H1 (cell line): Measurements from ENCODE around the gene EPB41L4B. TPM values are rescaled to one million over a fixed set of nuclear protein-coding genes. Genes with fewer than 3 reads are reported as not detected.

Experiments used
- CTCF ChIA-PET: fragments of 300-600 bp; sonication (Branson Sonifier 250); formaldehyde crosslinking; loops from one replicate; lab custom pipeline; 2021; ENCODE audit not compliant: partially characterized antibody; lab: Charles Lee
- POLR2A ChIA-PET: fragments of 300-600 bp; sonication (Branson Sonifier 250); formaldehyde crosslinking; loops from one replicate; lab custom pipeline; 2021; ENCODE audit warnings: inconsistent platforms; ENCODE audit not compliant: partially characterized antibody; lab: Charles Lee
- DNase-seq, 2 experiments: peaks; one replicate each; pipeline versions ENCODE4 v3.0.0 to v3.0.0-alpha.2; 2010 to 2022; ENCODE audit warnings: low spot score in 2 of 2, low read depth in 1 of 2, mixed read lengths in 1 of 2
- FAIRE-seq: peaks from 2 replicates; lab custom pipeline; 2011; peaks lifted over from hg19 to GRCh38; lab: Jason Lieb, UNC
- H2AFZ ChIP-seq: 2 replicates; pipeline ENCODE4 v1.8.1; 2012; ENCODE audit warnings: low read length, inconsistent platforms
- H2AK5ac ChIP-seq: 2 replicates; pipeline ENCODE4 v1.6.1; 2013; ENCODE audit warnings: low read depth, low read length
- H2BK120ac ChIP-seq: replicated peaks from 2 replicates; pipeline ENCODE3; 2013; ENCODE audit warnings: low read depth, low read length, inconsistent platforms
- H2BK12ac ChIP-seq: 2 replicates; pipeline ENCODE4 v1.6.1; 2013; ENCODE audit warnings: low read depth, low read length
- H2BK15ac ChIP-seq: 2 replicates; pipeline ENCODE4 v1.6.1; 2013; ENCODE audit warnings: low read length
- H2BK20ac ChIP-seq: 2 replicates; pipeline ENCODE4 v1.6.1; 2013; ENCODE audit warnings: low read length
- H2BK5ac ChIP-seq: 2 replicates; pipeline ENCODE4 v1.6.1; 2013; ENCODE audit warnings: low read depth, low read length
- H3K14ac ChIP-seq: 2 replicates; pipeline ENCODE4 v1.6.1; 2013; ENCODE audit warnings: inconsistent platforms; ENCODE audit not compliant: insufficient read length
- H3K18ac ChIP-seq: 2 replicates; pipeline ENCODE4 v1.6.1; 2013; ENCODE audit warnings: low read length; ENCODE audit errors: extremely low read depth
- H3K23ac ChIP-seq: 2 replicates; pipeline ENCODE4 v1.6.1; 2013; ENCODE audit warnings: inconsistent platforms; ENCODE audit not compliant: insufficient read length
- H3K23me2 ChIP-seq: 2 replicates; pipeline ENCODE4 v1.6.1; 2013; ENCODE audit warnings: low read depth, low read length
- H3K27ac ChIP-seq: 2 replicates; pipeline ENCODE4 v1.6.1; 2011; ENCODE audit warnings: low read depth, low read length, inconsistent platforms
- H3K27me3 ChIP-seq, 4 experiments: replicated peaks in 1 of 4; 1 replicate in 1 of 4; 2 replicates in 3 of 4; pipeline versions ENCODE4 v1.6.1 to v1.8.1; 2011 to 2013; ENCODE audit warnings: low read length in 3 of 4, mild to moderate bottlenecking in 3 of 4, inconsistent platforms in 2 of 4, mixed read lengths in 2 of 4, moderate library complexity in 1 of 4; ENCODE audit not compliant: control insufficient read depth in 3 of 4, insufficient read depth in 3 of 4; ENCODE audit errors: extremely low read depth in 1 of 4
- H3K36me3 ChIP-seq, 4 experiments: 2 replicates each; pipeline versions ENCODE4 v1.6.1 to v1.8.1; 2011 to 2013; ENCODE audit warnings: mild to moderate bottlenecking in 4 of 4, low read length in 3 of 4, moderate library complexity in 2 of 4, control low read depth in 1 of 4, inconsistent platforms in 1 of 4; ENCODE audit not compliant: insufficient read depth in 4 of 4, control insufficient read depth in 2 of 4
- H3K4ac ChIP-seq: replicated peaks from 2 replicates; pipeline ENCODE3; 2013; ENCODE audit warnings: low read length, low read depth, mixed read lengths, inconsistent platforms; ENCODE audit not compliant: insufficient read length
- H3K4me1 ChIP-seq, 4 experiments: replicated peaks in 1 of 4; 1 replicate in 1 of 4; 2 replicates in 3 of 4; pipeline versions ENCODE4 v1.6.1 to v1.8.1; 2011 to 2013; ENCODE audit warnings: low read length in 3 of 4, inconsistent platforms in 2 of 4, mixed read lengths in 1 of 4; ENCODE audit not compliant: insufficient read depth in 4 of 4, control insufficient read depth in 3 of 4
- H3K4me2 ChIP-seq, 2 experiments: 2 replicates each; pipeline versions ENCODE4 v1.6.1 to v1.8.1; 2011 to 2013; ENCODE audit warnings: low read depth in 2 of 2, low read length in 2 of 2, control low read depth in 1 of 2, inconsistent platforms in 1 of 2, mild to moderate bottlenecking in 1 of 2; ENCODE audit not compliant: insufficient read depth in 1 of 2
- H3K4me3 ChIP-seq, 4 experiments: fragments of 200-600, 300-600 bp in 1 of 4; sonication (generic), shearing (Covaris generic), sonication (Bioruptor Twin) in 1 of 4; 2 replicates each; pipeline versions ENCODE4 v1.5.1 to v1.8.1; 2011 to 2016; ENCODE audit warnings: low read length in 4 of 4, low read depth in 3 of 4, control low read depth in 2 of 4, inconsistent platforms in 2 of 4, mild to moderate bottlenecking in 2 of 4, mixed read lengths in 1 of 4, moderate library complexity in 1 of 4; ENCODE audit not compliant: insufficient read depth in 2 of 4; ENCODE audit errors: extremely low read depth in 1 of 4
- H3K56ac ChIP-seq: replicated peaks from 2 replicates; pipeline ENCODE3; 2013; ENCODE audit warnings: low read depth, mild to moderate bottlenecking, mixed read lengths, low read length, inconsistent platforms; ENCODE audit not compliant: insufficient read length
- H3K79me1 ChIP-seq: 2 replicates; pipeline ENCODE4 v1.6.1; 2013; ENCODE audit warnings: low read depth, low read length, control low read depth
- H3K79me2 ChIP-seq, 2 experiments: 2 replicates each; pipeline versions ENCODE4 v1.6.1 to v1.8.1; 2012 to 2013; ENCODE audit warnings: low read length in 2 of 2, mild to moderate bottlenecking in 2 of 2, inconsistent platforms in 1 of 2; ENCODE audit not compliant: insufficient read depth in 2 of 2, control insufficient read depth in 1 of 2
- H3K9ac ChIP-seq, 4 experiments: replicated peaks in 1 of 4; 1 replicate in 1 of 4; 2 replicates in 3 of 4; pipeline versions ENCODE4 v1.6.1 to v1.8.1; 2011 to 2013; ENCODE audit warnings: low read depth in 3 of 4, low read length in 3 of 4, control low read depth in 2 of 4, mild to moderate bottlenecking in 2 of 4, moderate library complexity in 2 of 4, inconsistent platforms in 1 of 4; ENCODE audit errors: extremely low read depth in 1 of 4
- H3K9me3 ChIP-seq, 2 experiments: 2 replicates each; pipeline versions ENCODE4 v1.6.1 to v1.8.1; 2012 to 2013; ENCODE audit warnings: mild to moderate bottlenecking in 2 of 2, moderate library complexity in 2 of 2, control low read depth in 1 of 2, inconsistent platforms in 1 of 2, low read depth in 1 of 2, low read length in 1 of 2, mixed read lengths in 1 of 2; ENCODE audit not compliant: insufficient read depth in 2 of 2
- H4K20me1 ChIP-seq, 2 experiments: replicated peaks in 1 of 2; 2 replicates each; pipeline versions ENCODE3 to v1.8.1; 2011 to 2013; ENCODE audit warnings: inconsistent platforms in 2 of 2, low read length in 2 of 2, mild to moderate bottlenecking in 1 of 2; ENCODE audit not compliant: insufficient read depth in 2 of 2, control insufficient read depth in 1 of 2
- H4K5ac ChIP-seq: 2 replicates; pipeline ENCODE4 v1.6.1; 2013; ENCODE audit warnings: low read length, low read depth, mixed read lengths, inconsistent platforms; ENCODE audit not compliant: insufficient read length
- H4K8ac ChIP-seq: 2 replicates; pipeline ENCODE4 v1.8.0; 2013; ENCODE audit warnings: mild to moderate bottlenecking, moderate library complexity, low read length, inconsistent platforms; ENCODE audit not compliant: insufficient read depth; ENCODE audit errors: extremely low read depth
- H4K91ac ChIP-seq: replicated peaks from 2 replicates; pipeline ENCODE3; 2013; ENCODE audit warnings: low read length, mixed read lengths, inconsistent platforms; ENCODE audit not compliant: insufficient read length
- EP300 ChIP-seq, 2 experiments: IDR thresholded peaks; 1 replicate in 1 of 2; 2 replicates in 1 of 2; pipeline ENCODE4 v1.6.1; 2011 to 2012; ENCODE audit warnings: low read depth in 2 of 2, low read length in 2 of 2, mild to moderate bottlenecking in 2 of 2, borderline replicate concordance in 1 of 2, inconsistent platforms in 1 of 2, moderate library complexity in 1 of 2
- EZH2 ChIP-seq: fragments of 200-600 bp; sonication (generic); IDR thresholded peaks from 2 replicates; pipeline ENCODE4 v1.7.1; 2012; ENCODE audit warnings: low read depth, mild to moderate bottlenecking, moderate library complexity, low read length, inconsistent platforms; ENCODE audit not compliant: severe bottlenecking
- JUND ChIP-seq: IDR thresholded peaks from 2 replicates; pipeline ENCODE4 v1.6.1; 2011; ENCODE audit warnings: mild to moderate bottlenecking, improper control_type of control experiment, low read length
- KDM4A ChIP-seq: IDR thresholded peaks from one replicate; pipeline ENCODE4 v1.7.1; 2012; ENCODE audit warnings: low read depth, mild to moderate bottlenecking, moderate library complexity, low read length, inconsistent platforms; ENCODE audit not compliant: severe bottlenecking
- MAFK ChIP-seq: IDR thresholded peaks from 2 replicates; pipeline ENCODE4 v1.6.1; 2012; ENCODE audit warnings: low read depth, mild to moderate bottlenecking, improper control_type of control experiment, low read length
- MAX ChIP-seq: IDR thresholded peaks from 2 replicates; pipeline ENCODE4 v1.6.1; 2012; ENCODE audit warnings: inconsistent platforms
- SIRT6 ChIP-seq: IDR thresholded peaks from one replicate; pipeline ENCODE4 v1.7.1; 2012; ENCODE audit warnings: low read length, inconsistent platforms
- SP4 ChIP-seq: IDR thresholded peaks from 2 replicates; pipeline ENCODE4 v1.6.1; 2012; ENCODE audit warnings: low read length, inconsistent platforms
- SUZ12 ChIP-seq: fragments of 200-600 bp; sonication (generic); IDR thresholded peaks from 2 replicates; pipeline ENCODE4 v1.6.1; 2012; ENCODE audit warnings: mild to moderate bottlenecking, inconsistent platforms, low read length, moderate library complexity, mixed read lengths
- TAF1 ChIP-seq: IDR thresholded peaks from 2 replicates; pipeline ENCODE4 v1.6.1; 2011; ENCODE audit warnings: mild to moderate bottlenecking, low read depth, low read length
- YY1 ChIP-seq: IDR thresholded peaks from 2 replicates; pipeline ENCODE4 v1.6.1; 2011; ENCODE audit warnings: low read depth, mild to moderate bottlenecking, low read length
- WGBS, 2 experiments: shearing (Covaris generic) in 1 of 2; methylation state at CpG; one replicate each; pipeline versions ENCODE4 v1.1.6 to v1.1.7; 2013 to 2015; ENCODE audit warnings: low lambda C conversion rate in 2 of 2, mixed read lengths in 2 of 2, inconsistent platforms in 1 of 2, low coverage in 1 of 2, missing lambda C conversion rate in 1 of 2; ENCODE audit not compliant: insufficient replicate concordance in 2 of 2, insufficient coverage in 1 of 2, insufficient read length in 1 of 2; ENCODE audit errors: extremely low coverage in 1 of 2, missing lambda C conversion rate in 1 of 2; 5-methylcytosine and 5-hydroxymethylcytosine counted together
- polyA plus RNA-seq, 7 experiments: library from polyadenylated mRNA; depleted of rRNA in 3 of 7; stranded (reverse) in 5 of 7; unstranded in 2 of 7; fragments of >200 nt in 5 of 7; fragments of 200-250 nt in 2 of 7; gene quantifications; 1 replicate in 5 of 7; 2 replicates in 1 of 7; 4 replicates in 1 of 7; pipeline versions ENCODE4 v1.2.1 to v1.2.3, GENCODE V29; 2011 to 2013; ENCODE audit warnings: missing spikeins in 2 of 7, mixed read lengths in 2 of 7
- total RNA-seq: library from RNA; stranded (reverse); fragmentation: NEBNext Ultra II Directional; extraction: Animal tissue kit (Norgen Biotek cat#: 25700); gene quantifications from 2 replicates; pipeline ENCODE4 v1.2.1, GENCODE V29; 2021

Gene EPB41L4B
- total and polyA plus RNA-seq, 2 of the 8 experiments (the other 6 are each of a cell fraction or from before 2014, with no cell fraction given): 11.9 to 25.0 TPM

DNA sequence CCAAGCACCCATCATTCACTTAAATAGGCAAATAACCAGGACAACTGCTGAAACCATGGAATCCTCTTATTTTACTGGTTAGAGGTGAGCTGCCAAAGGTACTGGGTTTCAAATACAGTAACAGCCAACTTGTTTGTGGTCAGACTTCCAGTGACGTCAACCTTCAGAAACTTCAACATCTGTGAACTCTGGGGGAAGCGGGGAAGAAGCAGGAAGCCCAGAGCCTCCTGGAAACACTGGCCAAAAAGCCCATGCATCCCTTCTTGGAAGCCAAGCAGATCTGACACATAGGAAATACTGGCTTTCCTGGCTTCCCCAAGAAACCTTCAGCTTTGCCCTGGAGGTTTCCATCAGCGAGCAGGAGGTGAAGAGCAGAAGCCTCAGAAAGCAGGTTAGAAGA lies 148.9 kb downstream of the EPB41L4B start:
- no peaks in the 10 kb centered on the region for H4K20me1 ChIP-seq
- no peak overlapping the region for H3K4ac ChIP-seq
- peaks cover 3% of the 10 kb centered on the region; the same call in 1 of the 2 replicates for H3K23me2 ChIP-seq
- H3K4me2 ChIP-seq: no peak overlapping the region
- H4K8ac ChIP-seq: no peak overlapping the region
- H3K4me1 ChIP-seq: no peaks in the 10 kb centered on the region
- FAIRE-seq: no peak
- 95% methylated on average over 3 of the region's 3 CpGs; no CpG with 5 or more reads in 1 of the 2 experiments for WGBS, 2 experiments
- no peaks in the 10 kb centered on the region for H3K9me3 ChIP-seq
- H2BK20ac ChIP-seq: no peak overlapping the region
- no peak overlapping the region for H2AFZ ChIP-seq
- H3K27ac ChIP-seq: no peak overlapping the region
- H3K79me2 ChIP-seq: no peaks in the 10 kb centered on the region
- H3K14ac ChIP-seq: no peak overlapping the region
- H3K4me3 ChIP-seq: no peak overlapping the region
- no peak overlapping the region for H4K5ac ChIP-seq
- no peaks in the 10 kb centered on the region for H3K79me1 ChIP-seq
- H3K18ac ChIP-seq: no peak overlapping the region
- H4K91ac ChIP-seq: no peak overlapping the region
- H3K27me3 ChIP-seq: peaks cover 4 to 10% (median 10%) of the 10 kb centered on the region in 4 experiments
- H3K23ac ChIP-seq: no peak overlapping the region
- CTCF ChIA-PET: interaction anchor here (1.1 to 4.6 kb wide), 2 partner anchors 9 to 12 kb away, joined by 4 to 21 read pairs; no protein-coding TSS in a partner anchor
- no peak overlapping the region for H3K56ac ChIP-seq
- H3K9ac ChIP-seq: no peak overlapping the region
- no peak overlapping the region for H2AK5ac ChIP-seq
- H2BK15ac ChIP-seq: no peak overlapping the region
- POLR2A ChIA-PET: no interaction called here
- no peak overlapping the region for H2BK120ac ChIP-seq
- H2BK12ac ChIP-seq: no peak overlapping the region
- H2BK5ac ChIP-seq: no peak overlapping the region
- no peaks in the 10 kb centered on the region for H3K36me3 ChIP-seq
- DNase-seq: no peak
- TF ChIP-seq MAFK: no peak
- no peak for TF ChIP-seq SP4
- no peak for TF ChIP-seq SUZ12
- no peak for TF ChIP-seq TAF1
- no peak for TF ChIP-seq SIRT6
- no peak for TF ChIP-seq EP300 (IDR thresholded peaks at IDR 0.05; ENCODE audit: borderline replicate concordance in 1 of 2, low read depth in 2 of 2, low read length in 2 of 2)
- TF ChIP-seq YY1: no peak
- no peak for TF ChIP-seq EZH2
- no peak for TF ChIP-seq JUND
- no peak for TF ChIP-seq MAX
- TF ChIP-seq KDM4A: no peak
